Endodermal cell (in vitro differentiated cells): ENCODE results near the gene TBC1D20. TPM values are rescaled to one million over a fixed set of nuclear protein-coding genes. Genes with fewer than 3 reads are reported as not detected.
"Not testable (repeated sequence)": the region's sequence is repeated elsewhere in the genome, so short reads cannot be mapped to it uniquely, and the experiment has no call there.

Experiments
- DNase-seq: peaks from one replicate; pipeline ENCODE4 v3.0.0-alpha.2; 2017
- H3K27ac ChIP-seq: 2 replicates; pipeline ENCODE4 v1.5.1; 2013; ENCODE audit warnings: mild to moderate bottlenecking, low read depth, low read length, moderate library complexity
- H3K27me3 ChIP-seq: 2 replicates; pipeline ENCODE4 v1.6.1; 2013; ENCODE audit warnings: mild to moderate bottlenecking, low read length, moderate library complexity; ENCODE audit not compliant: insufficient read depth, control insufficient read depth, poor library complexity, severe bottlenecking
- H3K36me3 ChIP-seq: 2 replicates; pipeline ENCODE4 v1.7.0; 2013; ENCODE audit warnings: mild to moderate bottlenecking, low read length, moderate library complexity; ENCODE audit not compliant: control insufficient read depth, insufficient read depth
- H3K4me1 ChIP-seq: one replicate; pipeline ENCODE4 v1.7.0; 2013; ENCODE audit warnings: low read length; ENCODE audit not compliant: control insufficient read depth, insufficient read depth
- H3K4me3 ChIP-seq: 2 replicates; pipeline ENCODE4 v1.5.1; 2013; ENCODE audit warnings: mild to moderate bottlenecking, low read length, moderate library complexity
- H3K9ac ChIP-seq: 2 replicates; pipeline ENCODE4 v1.6.1; 2013; ENCODE audit warnings: mild to moderate bottlenecking, low read length, moderate library complexity; ENCODE audit not compliant: poor library complexity, severe bottlenecking; ENCODE audit errors: extremely low read depth
- H3K9me3 ChIP-seq: 2 replicates; pipeline ENCODE4 v1.6.1; 2013; ENCODE audit warnings: mild to moderate bottlenecking, low read length, moderate library complexity; ENCODE audit not compliant: control insufficient read depth
- H3K27ac Mint-ChIP-seq: 2 replicates; pipeline ENCODE4 v1.8.0; 2020; ENCODE audit warnings: mixed read lengths
- H3K27me3 Mint-ChIP-seq: 2 replicates; pipeline ENCODE4 v1.8.0; 2021; ENCODE audit warnings: mild to moderate bottlenecking, mixed read lengths; ENCODE audit not compliant: insufficient read depth
- H3K36me3 Mint-ChIP-seq: 2 replicates; pipeline ENCODE4 v1.8.0; 2020; ENCODE audit warnings: low read depth, mixed read lengths
- H3K4me1 Mint-ChIP-seq: 2 replicates; pipeline ENCODE4 v1.8.0; 2020; ENCODE audit warnings: mixed read lengths
- H3K4me3 Mint-ChIP-seq: 2 replicates; pipeline ENCODE4 v1.8.0; 2020; ENCODE audit warnings: mild to moderate bottlenecking, moderate library complexity, mixed read lengths
- H3K9me3 Mint-ChIP-seq: 2 replicates; pipeline ENCODE4 v1.8.0; 2020; ENCODE audit warnings: mild to moderate bottlenecking, mixed read lengths
- WGBS, 2 experiments: methylation state at CpG; one replicate each; pipeline versions ENCODE4 v1.1.5 to v1.1.7; 2013; ENCODE audit warnings: missing lambda C conversion rate in 2 of 2, mixed read lengths in 1 of 2; ENCODE audit not compliant: insufficient coverage in 1 of 2, insufficient read length in 1 of 2; 5-methylcytosine and 5-hydroxymethylcytosine counted together
- total RNA-seq, 2 donors: library from RNA; stranded (reverse); fragmentation: NEBNext Ultra II Directional in 1 of 2; extraction: Animal tissue kit (Norgen Biotek cat#: 25700) in 1 of 2; gene quantifications; 2 replicates in 1 of 2; 3 replicates in 1 of 2; pipeline ENCODE4 v1.2.1, GENCODE V29; 2021
- TF ChIP-seq, protein P1 (sequence below): fragments of 200-600 bp; sonication (generic); conservative IDR thresholded peaks from 2 replicates; pipeline ENCODE4 v1.5.0; 2021; ENCODE audit warnings: antibody characterized with exemption, mild to moderate bottlenecking

The TBC1D20 gene
- total RNA-seq, 2 donors from 2014 or later, result 24.9 to 28.0 TPM

DNA sequence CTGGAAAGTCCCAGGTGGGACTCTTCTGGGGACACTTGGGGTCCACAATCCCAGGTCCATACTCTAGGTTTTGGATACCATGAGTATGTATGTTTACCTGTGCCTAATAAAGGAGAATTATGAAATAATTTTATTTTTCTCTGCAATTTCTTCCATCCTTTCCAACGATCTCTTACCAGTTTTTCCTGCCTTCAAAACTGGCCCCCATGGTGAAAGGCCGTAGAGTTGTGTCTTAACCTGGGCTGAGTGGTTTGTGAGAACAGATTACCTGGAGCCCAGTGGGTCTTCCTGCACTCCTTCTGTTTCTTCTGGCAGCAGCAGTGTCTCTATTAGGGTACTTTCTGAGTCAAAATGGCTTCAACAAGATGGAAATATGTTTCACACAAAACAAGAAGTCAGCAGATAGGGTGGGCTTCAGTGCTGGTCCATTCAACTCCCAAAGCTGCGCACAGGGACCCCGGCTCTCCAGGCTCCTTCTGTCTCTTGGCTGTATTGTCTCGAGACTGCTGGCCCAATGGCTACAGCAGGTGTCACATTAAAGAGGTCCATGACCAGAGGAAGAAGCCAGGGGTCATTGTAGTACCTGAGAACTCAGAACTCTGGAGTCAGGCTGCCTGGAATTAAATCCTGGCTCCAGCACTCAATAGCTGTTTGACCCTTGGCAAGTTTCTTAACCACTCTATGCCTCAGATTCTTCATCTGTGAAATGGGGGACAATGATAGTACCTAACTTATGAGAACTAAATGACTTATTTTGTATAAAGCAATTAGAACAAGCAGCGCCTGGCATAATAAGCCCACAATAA, 64.7 kb downstream of the TBC1D20 start:
- Mint-ChIP-seq H3K9me3 (no peaks in the 10 kb centered on the region), H3K36me3 (no peaks in the 10 kb centered on the region), H3K27ac (no peak overlapping the region), H3K27me3 (no peaks in the 10 kb centered on the region), H3K4me1 (no peaks in the 10 kb centered on the region), H3K4me3 (no peak overlapping the region)
- TF ChIP-seq, protein P1, sequence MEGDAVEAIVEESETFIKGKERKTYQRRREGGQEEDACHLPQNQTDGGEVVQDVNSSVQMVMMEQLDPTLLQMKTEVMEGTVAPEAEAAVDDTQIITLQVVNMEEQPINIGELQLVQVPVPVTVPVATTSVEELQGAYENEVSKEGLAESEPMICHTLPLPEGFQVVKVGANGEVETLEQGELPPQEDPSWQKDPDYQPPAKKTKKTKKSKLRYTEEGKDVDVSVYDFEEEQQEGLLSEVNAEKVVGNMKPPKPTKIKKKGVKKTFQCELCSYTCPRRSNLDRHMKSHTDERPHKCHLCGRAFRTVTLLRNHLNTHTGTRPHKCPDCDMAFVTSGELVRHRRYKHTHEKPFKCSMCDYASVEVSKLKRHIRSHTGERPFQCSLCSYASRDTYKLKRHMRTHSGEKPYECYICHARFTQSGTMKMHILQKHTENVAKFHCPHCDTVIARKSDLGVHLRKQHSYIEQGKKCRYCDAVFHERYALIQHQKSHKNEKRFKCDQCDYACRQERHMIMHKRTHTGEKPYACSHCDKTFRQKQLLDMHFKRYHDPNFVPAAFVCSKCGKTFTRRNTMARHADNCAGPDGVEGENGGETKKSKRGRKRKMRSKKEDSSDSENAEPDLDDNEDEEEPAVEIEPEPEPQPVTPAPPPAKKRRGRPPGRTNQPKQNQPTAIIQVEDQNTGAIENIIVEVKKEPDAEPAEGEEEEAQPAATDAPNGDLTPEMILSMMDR, result no peak
- H3K27ac ChIP-seq, result no peak overlapping the region
- H3K9me3 ChIP-seq, result no peaks in the 10 kb centered on the region
- no peak for DNase-seq
- H3K4me3 ChIP-seq, result no peak overlapping the region
- H3K9ac ChIP-seq, result no peak overlapping the region
- no peaks in the 10 kb centered on the region for H3K27me3 ChIP-seq
- WGBS, 2 experiments, result 92 to 97% methylated on average over 4 to 5 of the region's 6 CpGs
- no peaks in the 10 kb centered on the region for H3K4me1 ChIP-seq
- H3K36me3 ChIP-seq, result no peaks in the 10 kb centered on the region

DNA sequence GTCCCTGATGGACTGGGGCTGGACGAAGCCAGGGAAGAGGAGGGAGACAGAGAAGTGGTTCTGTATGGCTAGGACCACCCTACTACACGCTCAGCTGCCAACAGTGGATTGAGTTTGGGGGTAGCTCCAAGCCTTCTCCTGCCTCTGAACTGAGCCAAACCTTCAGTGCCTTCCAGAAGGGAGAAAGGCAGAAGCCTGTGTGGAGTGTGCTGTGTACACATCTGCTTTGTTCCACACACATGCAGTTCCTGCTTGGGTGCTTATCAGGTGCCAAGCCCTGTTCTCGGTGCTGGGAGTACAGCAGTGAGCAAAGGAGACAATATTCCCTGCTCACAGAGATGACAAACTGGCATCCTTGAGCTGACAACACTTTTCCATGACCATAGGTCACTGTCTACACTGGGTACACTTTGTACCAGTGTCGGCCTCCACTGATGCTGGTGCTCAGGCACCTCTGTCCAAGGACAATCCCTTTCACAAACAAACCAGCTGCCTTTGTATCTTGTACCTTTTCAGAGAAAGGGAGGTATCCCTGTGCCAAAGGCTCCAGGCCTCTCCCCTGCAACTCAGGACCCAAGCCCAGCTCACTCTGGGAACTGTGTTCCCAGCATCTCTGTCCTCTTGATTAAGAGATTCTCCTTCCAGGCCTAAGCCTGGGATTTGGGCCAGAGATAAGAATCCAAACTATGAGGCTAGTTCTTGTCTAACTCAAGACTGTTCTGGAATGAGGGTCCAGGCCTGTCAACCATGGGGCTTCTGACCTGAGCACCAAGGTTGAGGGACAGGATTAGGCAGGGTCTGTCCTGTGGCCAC, 65.5 kb downstream of the TBC1D20 start:
- Histone ChIP-seq H3K9me3 (no peaks in the 10 kb centered on the region), H3K36me3 (no peaks in the 10 kb centered on the region), H3K27me3 (no peaks in the 10 kb centered on the region), H3K4me1 (no peaks in the 10 kb centered on the region), H3K9ac (no peak overlapping the region), H3K27ac (no peak overlapping the region), H3K4me3 (no peak overlapping the region)
- Mint-ChIP-seq H3K27me3 (no peaks in the 10 kb centered on the region), H3K4me3 (no peak overlapping the region), H3K27ac (no peak overlapping the region), H3K36me3 (no peaks in the 10 kb centered on the region), H3K4me1 (no peaks in the 10 kb centered on the region), H3K9me3 (no peaks in the 10 kb centered on the region)
- 86 to 90% methylated on average over 3 to 4 of the region's 4 CpGs for WGBS, 2 experiments
- no peak for DNase-seq
- TF ChIP-seq, protein P1, result no peak

DNA sequence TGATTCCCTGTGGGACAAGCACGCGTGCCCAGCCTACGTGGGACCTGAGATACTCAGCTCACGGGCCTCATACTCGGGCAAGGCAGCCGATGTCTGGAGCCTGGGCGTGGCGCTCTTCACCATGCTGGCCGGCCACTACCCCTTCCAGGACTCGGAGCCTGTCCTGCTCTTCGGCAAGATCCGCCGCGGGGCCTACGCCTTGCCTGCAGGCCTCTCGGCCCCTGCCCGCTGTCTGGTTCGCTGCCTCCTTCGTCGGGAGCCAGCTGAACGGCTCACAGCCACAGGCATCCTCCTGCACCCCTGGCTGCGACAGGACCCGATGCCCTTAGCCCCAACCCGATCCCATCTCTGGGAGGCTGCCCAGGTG, 66.1 kb downstream of the TBC1D20 start:
- Histone ChIP-seq H3K4me1 (no peaks in the 10 kb centered on the region), H3K4me3 (no peak overlapping the region), H3K9ac (no peak overlapping the region), H3K27ac (no peak overlapping the region), H3K27me3 (no peaks in the 10 kb centered on the region), H3K9me3 (no peaks in the 10 kb centered on the region), H3K36me3 (no peaks in the 10 kb centered on the region)
- no peak overlapping the region for H3K4me3 Mint-ChIP-seq
- peaks cover 2% of the 10 kb centered on the region for H3K36me3 Mint-ChIP-seq
- no peak overlapping the region for H3K27ac Mint-ChIP-seq
- no peaks in the 10 kb centered on the region for H3K27me3 Mint-ChIP-seq
- DNase-seq, result no peak
- 95% methylated on average over 23 to 24 of the region's 24 CpGs for WGBS, 2 experiments
- no peaks in the 10 kb centered on the region for H3K9me3 Mint-ChIP-seq
- H3K4me1 Mint-ChIP-seq, result no peaks in the 10 kb centered on the region
- TF ChIP-seq, protein P1, result no peak

DNA sequence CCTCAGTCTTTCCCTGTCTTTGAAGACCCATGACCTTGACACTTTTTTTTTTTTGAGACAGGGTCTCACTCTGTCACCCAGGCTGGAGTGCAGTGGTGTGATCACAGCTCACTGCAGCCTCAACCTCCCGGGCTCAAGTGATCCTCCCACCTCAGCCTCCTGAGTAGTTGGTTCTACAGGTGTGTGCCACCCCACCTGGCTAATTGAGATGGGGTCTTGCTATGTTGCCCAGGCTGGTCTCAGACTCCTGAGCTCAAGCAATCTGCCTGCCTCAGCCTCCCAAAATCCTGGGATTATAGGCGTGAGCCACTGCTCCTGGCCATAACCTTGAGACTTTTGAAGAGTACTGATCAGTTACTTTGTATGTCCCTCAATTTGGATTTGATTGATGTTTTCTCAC, 69.0 kb downstream of the TBC1D20 start:
- not testable (repeated sequence) for H3K4me3 ChIP-seq, H3K27me3 ChIP-seq, H3K27ac ChIP-seq, H3K9me3 ChIP-seq, DNase-seq, H3K27ac Mint-ChIP-seq, H3K9ac ChIP-seq, H3K27me3 Mint-ChIP-seq, H3K4me1 ChIP-seq, H3K9me3 Mint-ChIP-seq, H3K4me3 Mint-ChIP-seq, H3K4me1 Mint-ChIP-seq, H3K36me3 Mint-ChIP-seq, H3K36me3 ChIP-seq
- WGBS, 2 experiments, result 87 to 100% methylated on average over 2 of the region's 2 CpGs
